GM11168 (cell line): ENCODE measurements around the gene ALG12.

Experiments
- in situ Hi-C: fragments of 300-500 bp; cut with MboI; formaldehyde crosslinking; loops from one replicate; pipeline ENCODE4 v1.12.0; 2022; ENCODE audit warnings: low sequenced_read_pairs; ENCODE audit not compliant: unreplicated experiment

Gene ALG12

DNA sequence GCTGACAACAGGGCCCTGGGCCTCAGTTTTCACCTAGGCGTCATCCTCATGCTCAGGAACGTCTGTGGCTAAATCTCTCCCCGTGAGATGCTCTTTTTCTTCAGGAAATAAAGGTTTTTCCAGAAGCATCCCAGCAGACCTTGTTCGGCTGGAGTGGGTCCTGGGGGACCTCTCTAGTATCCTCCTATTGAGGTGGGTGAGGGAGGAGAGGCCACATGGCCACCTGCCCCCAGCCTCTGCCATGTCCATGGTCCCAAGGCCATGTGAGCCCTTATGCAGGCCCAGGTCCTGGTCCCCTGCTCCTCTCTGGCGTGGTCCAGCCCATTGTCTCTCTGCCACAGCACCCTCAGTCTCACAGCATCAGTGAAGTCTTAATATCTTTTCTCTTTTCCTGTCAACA, 22.0 kb downstream of the ALG12 start:
- in situ Hi-C loops: no loop called here

- in situ Hi-C loops: no loop called here
Observed at GRCh38 chr22:49894322-49895054, 23.8 kb downstream of the ALG12 start.

- in situ Hi-C loops: no loop called here
Observed at GRCh38 chr22:49893025-49893424, 25.2 kb downstream of the ALG12 start.

- in situ Hi-C loops: no loop called here
Observed at GRCh38 chr22:49892226-49892899, 25.9 kb downstream of the ALG12 start.

DNA sequence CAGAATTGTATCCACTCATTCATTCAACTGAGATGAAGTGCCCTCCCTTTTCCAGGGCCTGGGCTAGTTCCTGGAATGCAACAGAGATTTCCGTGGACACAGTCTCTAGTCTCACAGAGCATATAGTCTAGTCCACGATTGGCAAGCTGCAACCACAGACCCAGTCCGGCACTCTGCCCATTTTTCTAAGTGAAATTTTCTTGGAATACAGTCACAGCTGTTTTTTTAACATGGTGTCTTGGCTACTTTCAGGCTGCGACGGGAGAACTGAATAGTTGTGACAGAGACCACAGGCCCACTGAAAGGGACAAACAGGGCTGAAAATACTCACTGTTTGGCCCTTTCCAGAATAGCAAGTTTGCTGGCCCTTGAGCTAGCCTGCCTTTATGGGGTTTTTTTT, 29.2 kb downstream of the ALG12 start:
- in situ Hi-C loops: no loop called here

- in situ Hi-C loops: no loop called here
Observed at GRCh38 chr22:49887702-49888101, 30.5 kb downstream of the ALG12 start.

DNA sequence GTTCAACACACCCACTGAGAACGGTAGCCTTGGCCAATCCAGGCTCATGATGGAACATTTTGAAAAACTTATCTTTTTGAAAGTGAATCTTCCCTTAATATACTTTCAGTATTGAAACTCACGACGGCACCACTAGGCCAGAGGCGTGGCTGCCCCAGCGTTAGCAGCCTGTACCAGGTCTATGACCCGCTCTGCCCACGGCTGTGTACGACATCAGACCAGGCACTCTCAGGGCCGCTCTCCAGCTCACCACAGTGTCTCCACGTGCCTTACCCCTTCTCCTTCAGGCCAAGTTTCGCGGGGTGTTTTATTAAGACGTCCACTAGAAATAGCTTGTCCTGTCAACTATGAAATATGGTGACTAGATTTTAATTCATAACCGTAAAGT, 31.2 kb downstream of the ALG12 start:
- in situ Hi-C loops: no loop called here

DNA sequence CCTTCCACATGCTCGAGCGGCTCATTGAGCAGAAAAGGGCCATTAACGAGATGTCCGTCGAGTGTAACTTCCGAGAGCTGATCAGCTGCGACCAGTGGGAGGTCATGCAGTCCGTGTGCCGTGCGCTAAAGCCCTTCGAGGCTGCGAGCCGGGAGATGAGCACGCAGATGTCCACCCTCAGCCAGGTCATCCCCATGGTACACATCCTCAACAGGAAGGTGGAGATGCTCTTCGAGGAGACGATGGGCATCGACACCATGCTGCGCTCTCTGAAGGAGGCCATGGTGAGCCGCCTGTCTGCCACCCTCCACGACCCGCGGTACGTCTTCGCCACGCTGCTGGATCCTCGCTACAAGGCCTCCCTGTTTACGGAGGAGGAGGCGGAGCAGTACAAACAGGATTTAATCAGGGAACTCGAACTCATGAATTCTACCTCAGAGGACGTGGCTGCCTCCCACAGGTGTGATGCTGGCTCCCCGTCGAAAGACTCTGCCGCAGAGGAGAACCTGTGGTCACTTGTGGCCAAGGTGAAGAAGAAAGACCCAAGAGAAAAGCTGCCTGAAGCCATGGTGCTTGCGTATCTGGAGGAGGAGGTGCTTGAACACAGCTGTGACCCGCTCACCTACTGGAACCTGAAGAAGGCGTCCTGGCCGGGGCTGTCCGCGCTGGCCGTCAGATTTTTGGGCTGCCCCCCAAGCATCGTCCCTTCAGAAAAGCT, 31.7 kb downstream of the ALG12 start:
- in situ Hi-C loops: no loop called here

- in situ Hi-C loops: no loop called here
Observed at GRCh38 chr22:49885881-49886280, 32.4 kb downstream of the ALG12 start.

DNA sequence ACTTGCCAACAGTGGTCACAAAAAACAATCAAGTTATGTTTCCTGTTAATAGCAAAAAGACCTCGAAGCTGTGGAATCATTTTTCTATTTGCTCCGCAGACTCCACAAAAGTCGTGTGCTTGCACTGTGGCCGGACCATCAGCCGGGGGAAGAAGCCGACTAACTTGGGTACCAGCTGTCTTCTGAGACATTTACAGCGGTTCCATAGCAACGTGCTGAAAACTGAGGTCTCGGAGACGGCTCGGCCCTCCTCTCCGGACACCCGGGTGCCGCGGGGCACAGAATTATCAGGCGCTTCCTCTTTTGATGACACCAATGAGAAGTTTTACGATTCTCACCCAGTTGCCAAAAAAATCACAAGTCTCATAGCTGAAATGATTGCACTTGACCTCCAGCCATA, 33.0 kb downstream of the ALG12 start:
- in situ Hi-C loops: no loop called here

GRCh38 chr22:49884503-49885260, 33.6 kb downstream of the ALG12 start:
- in situ Hi-C loops: no loop called here

GRCh38 chr22:49884075-49884474, 34.2 kb downstream of the ALG12 start:
- in situ Hi-C loops: no loop called here

DNA sequence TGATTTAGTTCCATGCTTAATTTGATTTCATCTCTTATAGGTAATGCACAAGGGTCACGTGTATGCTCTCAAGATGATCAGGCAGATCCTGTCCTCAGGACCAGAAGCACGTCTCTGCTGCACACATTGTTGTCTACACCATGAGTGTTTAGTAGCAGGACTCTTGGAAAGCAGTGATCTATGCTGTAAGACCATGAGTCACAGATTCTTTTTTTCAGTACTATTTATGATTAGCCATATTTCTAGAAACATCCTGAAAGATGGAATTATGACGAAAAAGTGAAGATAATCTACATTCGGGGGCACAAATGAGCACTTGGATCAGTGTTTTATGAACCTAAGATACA, 35.0 kb downstream of the ALG12 start:
- in situ Hi-C loops: no loop called here

- in situ Hi-C loops: no loop called here
Observed at GRCh38 chr22:49882519-49883293, 35.5 kb downstream of the ALG12 start.

- in situ Hi-C loops: no loop called here
Observed at GRCh38 chr22:49881856-49882255, 36.4 kb downstream of the ALG12 start.

GRCh38 chr22:49880281-49880680, 38.0 kb downstream of the ALG12 start:
- in situ Hi-C loops: no loop called here

DNA sequence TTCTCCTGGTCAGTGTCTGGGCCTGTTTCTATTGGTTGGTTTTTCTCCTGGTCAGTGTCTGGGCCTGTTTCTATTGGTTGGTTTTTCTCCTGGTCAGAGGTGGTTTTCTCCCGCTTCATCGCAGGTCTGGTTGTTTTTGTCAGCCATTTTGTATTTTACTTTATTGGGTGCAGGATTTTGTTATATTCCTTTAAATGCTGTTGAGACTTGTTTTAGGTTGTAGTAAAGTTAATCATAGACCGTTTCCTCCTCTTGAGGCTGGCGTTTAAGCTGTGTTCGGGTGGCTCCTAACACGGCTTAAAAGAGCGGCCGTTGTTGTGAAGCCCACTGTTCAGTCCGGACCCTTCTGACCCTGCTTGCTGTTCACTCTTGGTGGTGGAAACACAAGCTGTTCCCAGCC, 38.4 kb downstream of the ALG12 start:
- in situ Hi-C loops: no loop called here

- in situ Hi-C loops: no loop called here
Observed at GRCh38 chr22:49878206-49878605, 40.0 kb downstream of the ALG12 start.

GRCh38 chr22:49877642-49878041, 40.6 kb downstream of the ALG12 start:
- in situ Hi-C loops: no loop called here
